ENCODE data around the gene SMIM15.

DNA sequence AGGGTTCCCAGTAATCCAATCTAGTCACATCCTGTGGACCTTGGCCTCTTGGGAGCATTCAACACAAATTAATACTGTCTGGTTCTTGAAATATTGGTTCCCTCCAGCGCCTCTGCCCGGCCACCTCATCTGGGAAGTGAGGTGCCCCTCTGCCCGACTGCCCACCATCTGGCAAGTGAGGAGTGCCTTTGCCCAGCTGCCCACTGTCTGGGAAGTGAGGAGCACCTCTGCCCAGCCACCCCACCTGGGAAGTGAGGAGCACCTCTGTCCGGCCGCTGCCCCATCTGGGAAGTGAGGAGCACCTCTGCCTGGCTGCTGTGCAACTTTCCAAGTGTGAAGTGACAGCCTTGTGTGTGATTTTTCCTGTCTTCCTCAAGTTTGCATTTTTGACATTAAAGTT, 42.7 kb upstream of the SMIM15 start:
- TF ChIP-seq, protein P1, sequence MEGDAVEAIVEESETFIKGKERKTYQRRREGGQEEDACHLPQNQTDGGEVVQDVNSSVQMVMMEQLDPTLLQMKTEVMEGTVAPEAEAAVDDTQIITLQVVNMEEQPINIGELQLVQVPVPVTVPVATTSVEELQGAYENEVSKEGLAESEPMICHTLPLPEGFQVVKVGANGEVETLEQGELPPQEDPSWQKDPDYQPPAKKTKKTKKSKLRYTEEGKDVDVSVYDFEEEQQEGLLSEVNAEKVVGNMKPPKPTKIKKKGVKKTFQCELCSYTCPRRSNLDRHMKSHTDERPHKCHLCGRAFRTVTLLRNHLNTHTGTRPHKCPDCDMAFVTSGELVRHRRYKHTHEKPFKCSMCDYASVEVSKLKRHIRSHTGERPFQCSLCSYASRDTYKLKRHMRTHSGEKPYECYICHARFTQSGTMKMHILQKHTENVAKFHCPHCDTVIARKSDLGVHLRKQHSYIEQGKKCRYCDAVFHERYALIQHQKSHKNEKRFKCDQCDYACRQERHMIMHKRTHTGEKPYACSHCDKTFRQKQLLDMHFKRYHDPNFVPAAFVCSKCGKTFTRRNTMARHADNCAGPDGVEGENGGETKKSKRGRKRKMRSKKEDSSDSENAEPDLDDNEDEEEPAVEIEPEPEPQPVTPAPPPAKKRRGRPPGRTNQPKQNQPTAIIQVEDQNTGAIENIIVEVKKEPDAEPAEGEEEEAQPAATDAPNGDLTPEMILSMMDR (IDR thresholded peaks at IDR 0.05): no peak
- no peak for TF ChIP-seq POLR2A (IDR thresholded peaks at IDR 0.05)
